HFF-Myc (cell line): ENCODE results near the gene SLC6A7.
A peak's percentile ranks its signal among the peaks of the same experiment; 100 is the strongest.

Experiments used
- DNase-seq: peaks from one replicate; pipeline ENCODE4 v3.0.0-alpha.2; 2011; ENCODE audit warnings: low read depth; ENCODE audit errors: extremely low read depth
- H3K4me3 ChIP-seq: replicated peaks from 2 replicates; pipeline ENCODE4 v1.5.1; 2011; ENCODE audit warnings: low read depth, mild to moderate bottlenecking, control low read depth, low read length
- TF ChIP-seq, protein P1 (sequence below): IDR thresholded peaks from 2 replicates; pipeline ENCODE4 v1.5.1; 2012; ENCODE audit warnings: mild to moderate bottlenecking, low read depth, low read length, control low read depth; ENCODE audit errors: missing control alignments

The SLC6A7 gene

DNA sequence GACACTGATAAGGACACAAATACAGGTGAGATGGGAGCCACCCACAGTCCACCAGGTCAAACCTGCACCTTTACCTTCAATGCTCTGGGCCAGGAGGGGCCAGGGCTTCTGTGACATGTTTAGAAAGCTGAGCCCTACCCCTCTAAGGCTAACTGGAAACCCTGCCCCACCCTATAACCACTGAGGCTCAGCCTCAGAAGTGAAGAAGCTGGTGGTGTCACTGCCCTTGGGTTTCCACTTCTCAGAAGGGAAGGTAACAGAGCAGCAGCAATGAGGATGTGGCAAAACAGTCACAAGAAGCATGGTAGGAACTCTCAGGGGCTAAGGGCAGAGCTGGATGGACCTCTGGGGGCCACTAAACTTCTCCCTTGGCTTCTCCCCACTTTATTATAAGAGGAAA lies 40.2 kb upstream of the SLC6A7 start:
- no peak for DNase-seq
- TF ChIP-seq, protein P1, sequence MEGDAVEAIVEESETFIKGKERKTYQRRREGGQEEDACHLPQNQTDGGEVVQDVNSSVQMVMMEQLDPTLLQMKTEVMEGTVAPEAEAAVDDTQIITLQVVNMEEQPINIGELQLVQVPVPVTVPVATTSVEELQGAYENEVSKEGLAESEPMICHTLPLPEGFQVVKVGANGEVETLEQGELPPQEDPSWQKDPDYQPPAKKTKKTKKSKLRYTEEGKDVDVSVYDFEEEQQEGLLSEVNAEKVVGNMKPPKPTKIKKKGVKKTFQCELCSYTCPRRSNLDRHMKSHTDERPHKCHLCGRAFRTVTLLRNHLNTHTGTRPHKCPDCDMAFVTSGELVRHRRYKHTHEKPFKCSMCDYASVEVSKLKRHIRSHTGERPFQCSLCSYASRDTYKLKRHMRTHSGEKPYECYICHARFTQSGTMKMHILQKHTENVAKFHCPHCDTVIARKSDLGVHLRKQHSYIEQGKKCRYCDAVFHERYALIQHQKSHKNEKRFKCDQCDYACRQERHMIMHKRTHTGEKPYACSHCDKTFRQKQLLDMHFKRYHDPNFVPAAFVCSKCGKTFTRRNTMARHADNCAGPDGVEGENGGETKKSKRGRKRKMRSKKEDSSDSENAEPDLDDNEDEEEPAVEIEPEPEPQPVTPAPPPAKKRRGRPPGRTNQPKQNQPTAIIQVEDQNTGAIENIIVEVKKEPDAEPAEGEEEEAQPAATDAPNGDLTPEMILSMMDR = no peak
- H3K4me3 ChIP-seq = no peak overlapping the region

DNA sequence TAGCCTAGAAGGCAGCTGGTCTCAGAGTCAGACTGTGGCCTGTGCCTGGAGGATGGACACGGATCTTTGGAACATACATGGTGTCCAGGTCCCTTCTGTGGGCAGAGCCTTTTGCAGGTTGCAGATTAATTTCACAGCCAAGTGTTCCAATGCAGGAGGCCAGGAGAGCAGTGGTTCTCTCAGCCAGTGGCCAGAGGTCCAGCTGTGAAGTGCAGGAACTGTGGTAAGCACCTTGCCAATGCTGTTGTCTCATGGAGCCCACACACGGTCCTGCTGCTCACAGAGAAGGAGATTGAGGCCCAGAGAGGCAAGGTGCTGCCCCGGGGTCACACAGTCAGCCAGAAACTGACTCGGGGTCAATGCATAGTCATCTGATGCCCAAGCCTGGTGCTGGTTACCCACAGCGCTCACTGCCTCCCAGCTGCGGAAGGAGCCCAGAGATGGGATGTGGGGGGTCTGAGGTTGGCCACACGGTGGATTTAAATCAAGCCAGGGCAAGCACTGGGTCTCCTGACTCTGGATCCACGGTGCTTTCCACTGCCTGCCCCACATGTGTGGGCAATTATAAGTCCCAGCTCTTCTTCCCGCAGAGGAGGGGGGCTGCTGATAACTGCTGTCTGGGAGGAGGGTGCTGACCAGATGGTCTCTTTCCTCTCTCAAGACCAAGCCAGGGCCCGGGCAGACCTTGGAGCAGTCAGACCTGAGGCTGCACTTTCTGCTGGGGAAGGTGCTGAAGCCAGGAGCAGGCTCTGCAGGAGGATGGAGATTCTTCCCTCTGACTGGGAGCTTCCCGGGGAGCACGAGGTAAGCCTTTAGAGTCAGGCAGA lies 37.0 kb upstream of the SLC6A7 start:
- peak overlapping the region; percentile 91 for H3K4me3 ChIP-seq
- DNase-seq = no peak
- TF ChIP-seq, protein P1 = no peak

DNA sequence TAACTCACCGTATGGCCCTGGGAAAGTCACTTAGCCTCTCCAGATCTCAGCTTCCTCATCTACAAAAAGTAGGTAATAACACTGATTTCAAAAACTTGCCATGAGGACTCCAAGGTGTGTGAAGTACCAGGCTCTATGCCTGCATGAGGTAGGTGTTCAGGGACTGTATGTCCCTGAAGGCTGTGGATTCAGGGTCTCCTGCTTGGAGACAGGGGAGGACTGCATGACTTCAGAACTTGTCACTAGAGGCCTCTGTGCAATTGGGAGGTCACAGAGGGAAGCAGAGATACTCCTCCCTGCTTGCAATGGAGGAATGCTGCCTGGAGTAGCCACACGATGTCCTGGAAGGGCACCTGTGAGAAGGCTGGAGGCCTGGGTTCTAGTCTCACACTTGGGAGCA lies 36.4 kb upstream of the SLC6A7 start:
- TF ChIP-seq, protein P1 = no peak
- no peak for DNase-seq
- peak overlapping the region; percentile 91 for H3K4me3 ChIP-seq

DNA sequence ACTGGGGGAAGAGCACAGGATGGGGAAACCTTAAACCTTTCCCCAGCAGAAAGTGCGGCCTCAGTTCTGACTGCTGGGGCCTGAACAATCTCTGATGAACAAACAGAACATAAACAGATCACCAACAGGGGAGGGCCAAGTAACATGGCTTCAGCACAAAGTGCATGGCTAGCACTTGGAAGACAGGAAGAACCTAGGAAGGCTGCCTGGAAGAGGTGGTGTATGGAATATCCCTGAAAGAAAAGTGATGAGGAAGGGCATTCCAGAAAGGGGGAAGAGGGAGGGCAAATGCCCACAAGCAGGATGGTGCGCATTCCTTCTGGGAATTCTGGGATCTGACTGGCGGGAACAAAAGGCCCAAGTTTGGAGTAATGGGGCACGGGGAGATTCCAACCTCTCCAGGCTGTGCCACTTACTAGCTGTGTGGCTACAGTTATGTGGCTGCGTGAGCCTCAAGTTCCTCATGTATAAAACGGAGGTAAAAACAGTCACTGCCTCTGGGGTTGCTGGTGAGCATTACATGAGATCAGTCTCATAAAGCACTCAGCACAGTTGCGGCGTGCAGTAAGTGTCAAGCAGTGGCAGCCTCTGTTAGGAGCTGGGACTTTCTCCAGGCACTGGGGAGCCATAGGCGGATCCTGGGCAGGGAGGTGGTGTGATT lies 35.8 kb upstream of the SLC6A7 start:
- TF ChIP-seq, protein P1 = no peak
- no peak for DNase-seq
- peak overlapping the region; percentile 91 for H3K4me3 ChIP-seq

DNA sequence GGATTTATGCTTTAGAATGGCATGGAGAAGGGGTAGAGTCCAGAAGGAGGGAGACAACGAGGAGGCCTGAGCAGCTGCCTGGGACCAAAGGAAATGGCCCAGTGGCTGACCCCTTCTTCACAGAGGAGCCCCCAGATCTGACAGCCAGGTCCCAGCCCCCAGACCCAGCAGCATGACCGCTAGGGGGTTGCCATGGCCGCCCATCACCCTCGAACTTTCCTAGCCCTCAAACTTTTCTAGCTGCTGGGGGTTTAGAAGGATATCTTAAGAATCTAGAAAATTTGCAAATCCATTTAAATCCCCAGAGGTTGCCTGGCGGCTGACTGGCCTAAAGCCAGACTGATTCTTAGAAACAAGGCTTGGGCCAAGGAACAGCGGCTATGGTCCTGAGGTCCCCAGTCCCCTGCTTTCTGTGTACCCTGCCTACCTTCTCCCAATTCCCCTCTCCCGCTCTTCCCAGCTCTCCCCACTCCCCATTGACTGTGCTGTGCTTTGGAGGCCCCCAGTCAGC lies 35.2 kb upstream of the SLC6A7 start:
- no peak for DNase-seq
- H3K4me3 ChIP-seq = peak overlapping the region; percentile 91

DNA sequence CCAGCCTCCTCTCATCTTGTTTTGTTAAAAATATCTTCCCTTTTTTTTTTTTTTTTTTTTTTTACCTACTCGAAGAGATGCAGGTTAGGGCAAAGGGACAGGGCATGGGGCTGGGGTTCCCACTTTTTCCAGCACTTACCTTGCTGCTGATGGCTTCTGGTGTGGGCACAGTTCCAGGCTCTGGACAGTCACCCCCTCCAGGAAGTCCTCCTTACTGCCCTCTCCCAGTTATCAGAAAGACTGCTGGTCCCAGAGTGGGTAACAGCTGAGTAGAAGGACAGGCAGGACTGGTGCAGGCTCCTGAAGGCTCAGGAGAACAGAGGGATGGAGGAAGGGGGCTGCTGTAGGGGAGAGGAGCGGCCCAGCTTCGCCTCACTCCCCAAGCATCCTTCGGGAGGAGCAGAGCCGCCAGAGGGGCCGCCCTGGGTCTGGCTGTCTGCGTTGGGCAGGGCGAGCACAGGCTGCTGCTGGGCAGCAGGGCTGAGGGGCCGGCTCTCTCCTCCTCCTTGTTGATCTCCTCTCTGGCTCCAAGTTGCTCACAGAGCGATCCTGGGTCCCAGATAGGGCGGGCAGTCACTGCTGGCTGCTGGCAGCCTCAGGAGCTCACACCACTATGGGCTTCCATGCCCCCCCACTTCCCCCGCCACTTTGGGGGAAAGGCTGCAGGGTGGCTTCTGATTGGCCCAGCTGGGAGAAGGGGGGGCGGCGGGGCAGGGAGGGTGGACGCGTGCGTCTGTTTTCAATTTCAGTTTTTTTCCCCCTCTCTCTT lies 34.4 kb upstream of the SLC6A7 start, which contains the start of gene PDGFRB:
Gene PDGFRB (minus strand): TSS at position 588 of the 769 bp plus-strand sequence. CDS start 18,798 bp downstream, outside the sequence.
- TF ChIP-seq, protein P1 = no peak
- no peak for DNase-seq
- peak within 1 kb of the TSS; percentile 91 for H3K4me3 ChIP-seq

More for the DNA sequence above, 35.2 kb upstream of the SLC6A7 start:
- TF ChIP-seq, protein P1 = no peak
